ENCODE results near the gene PDHB. TPM values are rescaled to one million over a fixed set of nuclear protein-coding genes. Genes with fewer than 3 reads are reported as not detected.

The PDHB gene
- total and polyA plus RNA-seq, 12 donors, result 59.2 to 264 (median 102) TPM

DNA sequence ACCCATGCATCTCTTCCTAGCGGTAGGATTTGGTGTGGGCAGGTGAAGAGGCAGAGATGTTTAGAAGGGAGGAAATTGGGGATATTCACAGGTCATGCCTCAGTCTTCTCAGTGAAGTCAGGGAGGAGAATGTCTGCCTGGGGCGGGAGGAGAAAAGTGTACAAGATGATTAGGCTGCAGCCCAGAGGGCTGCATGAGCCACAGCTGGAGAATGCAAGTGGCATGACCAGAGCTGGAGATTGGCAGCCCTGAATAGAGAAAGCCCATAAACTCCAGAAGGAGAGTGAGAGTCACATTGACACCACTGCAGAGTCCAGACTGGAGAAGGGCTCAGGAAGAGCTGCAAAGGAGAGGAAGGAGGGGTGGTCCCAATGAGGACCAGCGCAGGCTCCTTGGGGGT, 22.6 kb downstream of the PDHB start:
- TF ChIP-seq, protein P1, sequence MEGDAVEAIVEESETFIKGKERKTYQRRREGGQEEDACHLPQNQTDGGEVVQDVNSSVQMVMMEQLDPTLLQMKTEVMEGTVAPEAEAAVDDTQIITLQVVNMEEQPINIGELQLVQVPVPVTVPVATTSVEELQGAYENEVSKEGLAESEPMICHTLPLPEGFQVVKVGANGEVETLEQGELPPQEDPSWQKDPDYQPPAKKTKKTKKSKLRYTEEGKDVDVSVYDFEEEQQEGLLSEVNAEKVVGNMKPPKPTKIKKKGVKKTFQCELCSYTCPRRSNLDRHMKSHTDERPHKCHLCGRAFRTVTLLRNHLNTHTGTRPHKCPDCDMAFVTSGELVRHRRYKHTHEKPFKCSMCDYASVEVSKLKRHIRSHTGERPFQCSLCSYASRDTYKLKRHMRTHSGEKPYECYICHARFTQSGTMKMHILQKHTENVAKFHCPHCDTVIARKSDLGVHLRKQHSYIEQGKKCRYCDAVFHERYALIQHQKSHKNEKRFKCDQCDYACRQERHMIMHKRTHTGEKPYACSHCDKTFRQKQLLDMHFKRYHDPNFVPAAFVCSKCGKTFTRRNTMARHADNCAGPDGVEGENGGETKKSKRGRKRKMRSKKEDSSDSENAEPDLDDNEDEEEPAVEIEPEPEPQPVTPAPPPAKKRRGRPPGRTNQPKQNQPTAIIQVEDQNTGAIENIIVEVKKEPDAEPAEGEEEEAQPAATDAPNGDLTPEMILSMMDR (IDR thresholded peaks at IDR 0.05), result no peak
- TF ChIP-seq POLR2A (IDR thresholded peaks at IDR 0.05), result no peak
- Histone ChIP-seq H3K4me1 (replicated peaks in 1 of 2) (peaks cover 0 to 5% of the 10 kb centered on the region in 2 donors), H3K36me3 (replicated peaks in 1 of 2) (peaks cover 0 to 34% of the 10 kb centered on the region in 2 donors), H3K4me3 (no peak overlapping the region), H3K27me3 (no peaks in the 10 kb centered on the region), H3K27ac (no peak overlapping the region), H3K9me3 (replicated peaks in 1 of 3) (no peaks in the 10 kb centered on the region)
- no peak for DNase-seq
- WGBS, 4 donors, result 83 to 100% (median 97%) methylated on average over 3 of the region's 3 CpGs
- intact Hi-C loops (cut with DNase I), result loop anchor here (5.0 to 10.0 kb wide), 2 partner anchors 84 to 226 kb away; no protein-coding TSS in a partner anchor

DNA sequence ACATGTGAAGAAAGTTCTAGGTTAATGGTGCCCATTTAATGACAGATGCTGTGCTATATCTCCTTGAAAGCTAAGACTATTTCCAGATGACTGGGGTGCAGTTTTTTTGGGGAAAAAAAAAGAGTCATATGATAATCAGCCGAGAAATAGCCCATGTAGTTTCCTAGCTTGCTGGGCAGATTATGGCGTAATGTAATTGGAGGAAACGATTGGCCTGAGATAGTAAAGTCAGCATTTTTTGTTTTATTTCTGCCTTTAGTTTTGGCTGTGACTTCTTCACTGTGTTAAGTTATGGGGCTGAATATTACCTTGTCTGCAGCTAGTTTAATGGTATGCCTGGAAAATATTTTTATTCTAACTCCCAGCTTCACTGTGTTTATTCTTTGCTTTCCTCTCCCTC, 24.0 kb downstream of the PDHB start:
- intact Hi-C loops (cut with DNase I), result loop anchor here (5.0 to 10.0 kb wide), 2 partner anchors 82 to 225 kb away; no protein-coding TSS in a partner anchor
- Histone ChIP-seq H3K4me3 (no peak overlapping the region), H3K27ac (no peak overlapping the region), H3K9me3 (replicated peaks in 1 of 3) (no peaks in the 10 kb centered on the region), H3K36me3 (replicated peaks in 1 of 2) (peaks cover 0 to 34% of the 10 kb centered on the region in 2 donors), H3K4me1 (replicated peaks in 1 of 2) (peaks cover 0 to 5% of the 10 kb centered on the region in 2 donors), H3K27me3 (no peaks in the 10 kb centered on the region)
- 80 to 82% (median 82%) methylated on average over 3 of the region's 3 CpGs for WGBS, 4 donors
- TF ChIP-seq, protein P1 (IDR thresholded peaks at IDR 0.05), result no peak
- no peak for TF ChIP-seq POLR2A (IDR thresholded peaks at IDR 0.05)
- no peak for DNase-seq

DNA sequence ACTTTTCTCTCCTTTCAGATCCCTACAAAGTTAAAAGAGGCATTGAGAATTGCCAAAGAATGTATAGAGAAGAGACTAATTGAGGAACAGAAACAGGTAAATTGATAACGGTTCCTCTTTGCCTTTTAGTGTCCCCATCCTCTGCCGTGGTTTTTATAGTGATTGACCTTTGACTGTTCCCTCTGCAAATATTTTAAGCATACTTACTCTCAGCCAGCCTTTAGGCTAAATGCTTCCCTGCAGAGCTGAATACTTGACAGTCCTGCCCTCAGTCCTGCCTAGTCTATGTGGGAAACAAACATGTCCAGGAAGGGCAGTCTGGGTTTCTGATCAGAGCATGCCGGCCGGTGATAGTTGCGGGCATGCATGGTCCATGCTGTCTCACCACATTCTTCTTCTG, 24.7 kb downstream of the PDHB start:
- no peak for DNase-seq
- Histone ChIP-seq H3K27me3 (no peaks in the 10 kb centered on the region), H3K4me3 (no peak overlapping the region), H3K9me3 (replicated peaks in 1 of 3) (no peaks in the 10 kb centered on the region), H3K4me1 (replicated peaks in 1 of 2) (no peaks in the 10 kb centered on the region), H3K36me3 (replicated peaks in 1 of 2) (peaks cover 0 to 34% of the 10 kb centered on the region in 2 donors), H3K27ac (no peak overlapping the region)
- WGBS, 4 donors, result 80 to 85% (median 83%) methylated on average over 5 of the region's 5 CpGs
- no peak for TF ChIP-seq POLR2A (IDR thresholded peaks at IDR 0.05)
- TF ChIP-seq, protein P1 (IDR thresholded peaks at IDR 0.05), result no peak
- intact Hi-C loops (cut with DNase I), result no loop called here

DNA sequence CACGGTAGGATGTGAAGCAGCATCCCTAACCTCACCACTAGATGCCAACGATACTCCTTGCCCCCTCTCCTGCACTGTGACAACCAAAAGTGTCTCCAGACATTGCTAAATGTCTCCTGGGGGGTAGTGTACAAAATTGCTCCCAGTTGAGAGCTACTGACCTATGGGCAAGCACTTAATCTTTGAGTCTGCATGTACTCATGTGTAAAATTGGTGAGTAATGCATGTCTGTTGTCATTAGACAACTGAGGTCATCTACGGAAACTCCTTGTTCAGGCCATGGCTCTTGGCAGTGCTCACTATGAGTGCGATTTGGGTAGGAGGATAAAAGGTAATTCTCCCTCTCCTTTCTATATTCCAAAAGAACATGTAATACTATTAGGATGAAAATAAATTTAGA, 29.2 kb downstream of the PDHB start:
- no peak overlapping the region for H3K4me3 ChIP-seq
- 75 to 91% (median 81%) methylated on average over 4 of the region's 4 CpGs for WGBS, 4 donors
- intact Hi-C loops (cut with DNase I), result no loop called here

More for the DNA sequence above, 29.2 kb downstream of the PDHB start:
- peaks cover 0 to 23% of the 10 kb centered on the region in 2 donors for H3K36me3 ChIP-seq (replicated peaks in 1 of 2)
- H3K27ac ChIP-seq, result peak overlapping the region in 1 of 5 donors; percentile 18
- H3K27me3 ChIP-seq, result no peaks in the 10 kb centered on the region
- DNase-seq, result peak in 1 of 7 donors; percentile 27
- H3K9me3 ChIP-seq (replicated peaks in 1 of 3), result no peaks in the 10 kb centered on the region
- TF ChIP-seq, protein P1 (IDR thresholded peaks at IDR 0.05), result no peak
- no peak for TF ChIP-seq POLR2A (IDR thresholded peaks at IDR 0.05)
- no peaks in the 10 kb centered on the region for H3K4me1 ChIP-seq (replicated peaks in 1 of 2)
